Measurements from ENCODE around the gene MYL11. TPM values are rescaled to one million over a fixed set of nuclear protein-coding genes. Genes with fewer than 3 reads are reported as not detected.

Gene MYL11
- polyA plus RNA-seq, 10 donors, result 4,606 to 8,402 (median 7,909) TPM

- no peak for DNase-seq
These were observed 21.9 kb upstream of the MYL11 start for GRCh38 chr16:30352488-30353401.

GRCh38 chr16:30353438-30354129, 21.0 kb upstream of the MYL11 start:
- DNase-seq, result no peak

GRCh38 chr16:30354423-30355143, 20.0 kb upstream of the MYL11 start:
- DNase-seq, result no peak

- DNase-seq, result peak; percentile 99 to 100 (median 100)
These were observed 19.3 kb upstream of the MYL11 start, which contains the start of gene CD2BP2 for GRCh38 chr16:30355144-30355953. TSS of gene CD2BP2 (minus strand) at chr16:30355308. CDS start at chr16:30354681, 627 bp downstream.

GRCh38 chr16:30355954-30356308, 18.7 kb upstream of the MYL11 start:
- DNase-seq, result no peak

- no peak for DNase-seq
These were observed 18.1 kb upstream of the MYL11 start for GRCh38 chr16:30356401-30357084.

- DNase-seq, result no peak
These were observed 17.4 kb upstream of the MYL11 start for GRCh38 chr16:30357085-30357714.

- DNase-seq, result no peak
These were observed 16.7 kb upstream of the MYL11 start for GRCh38 chr16:30357715-30358576.

GRCh38 chr16:30358577-30358936, 16.0 kb upstream of the MYL11 start:
- no peak for DNase-seq

GRCh38 chr16:30358990-30359870, 15.4 kb upstream of the MYL11 start:
- no peak for DNase-seq

- no peak for DNase-seq
These were observed 14.8 kb upstream of the MYL11 start for GRCh38 chr16:30359871-30360170.

GRCh38 chr16:30361180-30361579, 13.4 kb upstream of the MYL11 start:
- no peak for DNase-seq

- no peak for DNase-seq
These were observed 9.4 kb upstream of the MYL11 start for GRCh38 chr16:30365200-30365599.

- DNase-seq, result no peak
These were observed 8.1 kb upstream of the MYL11 start for GRCh38 chr16:30366511-30366910.

GRCh38 chr16:30367349-30368009, 7.1 kb upstream of the MYL11 start:
- DNase-seq, result no peak

- no peak for DNase-seq
These were observed 6.3 kb upstream of the MYL11 start for GRCh38 chr16:30368122-30368791.

GRCh38 chr16:30368792-30369090, 5.9 kb upstream of the MYL11 start:
- no peak for DNase-seq

Data from muscle of back (tissue), 11 donors.